HepG2 (cell line): ENCODE measurements around the gene CAPG. TPM values are rescaled to one million over a fixed set of nuclear protein-coding genes. Genes with fewer than 3 reads are reported as not detected.

Source experiments
- BCL3 ChIP-seq: sonication (generic); formaldehyde crosslinking; IDR thresholded peaks from 2 replicates; pipeline ENCODE4 v1.5.1; 2020; ENCODE audit warnings: mild to moderate bottlenecking, missing genetic modification reagents, moderate library complexity
- DMAP1 ChIP-seq: IDR thresholded peaks from 2 replicates; pipeline ENCODE4 v1.6.1; 2016
- DPF2 ChIP-seq: sonication (generic); formaldehyde crosslinking; IDR thresholded peaks from 2 replicates; pipeline ENCODE4 v1.4.0; 2020; ENCODE audit warnings: mild to moderate bottlenecking, low read depth, missing genetic modification reagents, borderline replicate concordance
- ELK4 ChIP-seq: sonication (generic); formaldehyde crosslinking; IDR thresholded peaks from 2 replicates; pipeline ENCODE4 v1.9.0; 2021; ENCODE audit warnings: missing genetic modification reagents, borderline replicate concordance
- FOXM1 ChIP-seq: sonication (generic); formaldehyde crosslinking; IDR thresholded peaks from 2 replicates; pipeline ENCODE4 v1.5.0; 2020; ENCODE audit warnings: missing genetic modification reagents
- HDAC1 ChIP-seq: sonication (generic); formaldehyde crosslinking; IDR thresholded peaks from 2 replicates; pipeline ENCODE4 v1.5.1; 2020; ENCODE audit warnings: mild to moderate bottlenecking, missing genetic modification reagents
- HHEX ChIP-seq: IDR thresholded peaks from 2 replicates; pipeline ENCODE4 v1.6.1; 2016; ENCODE audit warnings: control low read depth
- HOXA9 ChIP-seq: sonication (generic); formaldehyde crosslinking; IDR thresholded peaks from 2 replicates; pipeline ENCODE4 v1.8.1; 2022; ENCODE audit warnings: missing genetic modification reagents, mild to moderate bottlenecking, moderate library complexity, borderline replicate concordance
- IKZF4 ChIP-seq: sonication (generic); formaldehyde crosslinking; IDR thresholded peaks from 2 replicates; pipeline ENCODE4 v1.5.1; 2020; ENCODE audit warnings: borderline replicate concordance, mild to moderate bottlenecking, low read depth, missing genetic modification reagents; ENCODE audit errors: not compliant biosample characterization
- SNAPC2 ChIP-seq: sonication (generic); formaldehyde crosslinking; IDR thresholded peaks from 2 replicates; pipeline ENCODE4 v1.8.1; 2022; ENCODE audit warnings: mild to moderate bottlenecking, missing genetic modification reagents
- TBX3 ChIP-seq: fragments of 450-650 bp; IDR thresholded peaks from 2 replicates; pipeline ENCODE4 v1.6.1; 2017; ENCODE audit warnings: antibody characterized with exemption, mild to moderate bottlenecking, inconsistent platforms, borderline replicate concordance
- TGIF2 ChIP-seq: IDR thresholded peaks from 2 replicates; pipeline ENCODE4 v1.6.1; 2016; ENCODE audit warnings: control low read depth, missing compliant biosample characterization
- TSC22D2 ChIP-seq: sonication (generic); formaldehyde crosslinking; IDR thresholded peaks from 2 replicates; pipeline ENCODE4 v1.5.1; 2020; ENCODE audit warnings: missing genetic modification reagents, mild to moderate bottlenecking, borderline replicate concordance
- ZNF773 ChIP-seq: sonication (generic); formaldehyde crosslinking; IDR thresholded peaks from 2 replicates; pipeline ENCODE4 v1.4.0; 2020; ENCODE audit warnings: missing genetic modification reagents, borderline replicate concordance
- ZSCAN20 ChIP-seq: sonication (generic); formaldehyde crosslinking; IDR thresholded peaks from 2 replicates; pipeline ENCODE4 v1.4.0; 2020; ENCODE audit warnings: missing genetic modification reagents, mild to moderate bottlenecking, borderline replicate concordance
- polyA plus RNA-seq, 8 experiments: library from polyadenylated mRNA; depleted of rRNA in 3 of 8; stranded (reverse) in 7 of 8; unstranded in 1 of 8; fragments of >200 nt; fragmentation: Illumina TruSeq in 4 of 8; extraction: Trizol in 4 of 8; gene quantifications; 2 replicates each; pipeline versions ENCODE4 v1.2.1 to v1.2.3, GENCODE V29; 2011 to 2016; ENCODE audit warnings: low read depth in 4 of 8, missing spikeins in 1 of 8, mixed read lengths in 1 of 8; ENCODE audit not compliant: insufficient read depth in 1 of 8
- total RNA-seq, 5 experiments: library from RNA; depleted of rRNA; stranded (reverse); fragments of >200 nt; fragmentation: Illumina TruSeq; extraction: Trizol; gene quantifications; 2 replicates each; pipeline ENCODE4 v1.2.3, GENCODE V29; 2016; ENCODE audit warnings: low read depth in 1 of 5
- TF ChIP-seq, protein P1 (sequence below): IDR thresholded peaks from 2 replicates; pipeline ENCODE4 v1.6.1; 2016; ENCODE audit warnings: control low read depth
- TF ChIP-seq, protein P2 (sequence below): sonication (generic); formaldehyde crosslinking; IDR thresholded peaks from 2 replicates; pipeline ENCODE4 v1.5.0; 2020; ENCODE audit warnings: missing genetic modification reagents, mild to moderate bottlenecking, borderline replicate concordance
- TF ChIP-seq, protein P3 (sequence below): sonication (generic); formaldehyde crosslinking; IDR thresholded peaks from 2 replicates; pipeline ENCODE4 v1.4.0; 2020; ENCODE audit warnings: missing genetic modification reagents, borderline replicate concordance

Gene CAPG
- total and polyA plus RNA-seq, 2 of the 13 experiments (the other 11 are each of a cell fraction or from before 2014, with no cell fraction given): 12.7 to 18.2 TPM

DNA sequence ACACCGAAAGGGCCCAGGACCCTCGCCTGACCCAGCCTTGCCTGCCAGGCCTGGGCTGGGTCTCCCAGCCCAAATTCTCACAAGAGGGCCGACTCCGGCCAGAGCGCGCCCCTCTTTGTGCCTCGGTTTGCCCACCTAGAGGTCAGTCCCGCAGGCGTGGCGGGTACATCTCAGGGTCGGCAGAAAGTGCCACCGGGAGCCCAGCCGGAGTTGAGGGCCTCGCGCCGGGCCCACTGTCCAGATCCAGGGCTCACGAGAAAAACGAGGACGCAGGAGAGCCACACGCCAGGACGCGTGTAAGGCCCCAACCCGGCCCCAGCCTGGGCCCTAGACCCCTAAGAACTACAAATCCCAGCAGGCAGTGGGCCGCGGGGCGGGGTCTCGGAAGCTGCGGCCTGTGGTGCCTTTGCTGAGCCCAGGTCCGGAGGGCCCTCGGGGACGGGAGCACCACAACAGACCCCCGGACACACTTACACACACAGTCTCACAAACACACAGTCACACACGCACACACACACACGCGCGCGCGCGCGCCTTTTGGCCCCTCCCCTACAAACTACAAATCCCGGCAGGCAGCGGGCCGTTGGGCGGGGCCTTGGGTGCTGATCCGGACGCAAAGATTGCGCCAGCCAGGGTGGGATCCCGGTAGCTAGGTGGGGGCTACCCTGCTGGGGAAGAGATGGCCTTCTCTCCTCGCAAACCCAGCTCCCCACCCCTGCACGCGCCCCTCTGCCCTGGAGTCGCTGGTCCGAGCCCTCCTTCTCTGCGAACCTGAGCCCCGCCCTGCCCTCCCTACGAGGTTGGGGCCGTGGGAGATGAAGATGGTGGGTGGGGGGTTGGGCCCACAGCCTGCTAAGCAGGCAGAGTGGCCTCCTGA lies 8.2 kb upstream of the CAPG start, which contains the start of gene SH2D6 (continued):
- 0 out of 2 replicates have a peak, but pooled peaks have one; percentile 51 for TF ChIP-seq ZNF773
- TF ChIP-seq TBX3: no peak
- peak; percentile 49; the same call in 1 of the 2 replicates for TF ChIP-seq BCL3 (CRISPR knock-in tag)
- no peak for TF ChIP-seq IKZF4 (CRISPR knock-in tag)
- TF ChIP-seq, protein P1, sequence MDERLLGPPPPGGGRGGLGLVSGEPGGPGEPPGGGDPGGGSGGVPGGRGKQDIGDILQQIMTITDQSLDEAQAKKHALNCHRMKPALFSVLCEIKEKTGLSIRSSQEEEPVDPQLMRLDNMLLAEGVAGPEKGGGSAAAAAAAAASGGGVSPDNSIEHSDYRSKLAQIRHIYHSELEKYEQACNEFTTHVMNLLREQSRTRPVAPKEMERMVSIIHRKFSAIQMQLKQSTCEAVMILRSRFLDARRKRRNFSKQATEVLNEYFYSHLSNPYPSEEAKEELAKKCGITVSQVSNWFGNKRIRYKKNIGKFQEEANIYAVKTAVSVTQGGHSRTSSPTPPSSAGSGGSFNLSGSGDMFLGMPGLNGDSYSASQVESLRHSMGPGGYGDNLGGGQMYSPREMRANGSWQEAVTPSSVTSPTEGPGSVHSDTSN: no peak
- TF ChIP-seq DMAP1: peak; percentile 83
- TF ChIP-seq ZSCAN20 (CRISPR knock-in tag): 0 out of 2 replicates have a peak, but pooled peaks have one; percentile 67
- peak; percentile 84; the same call in 1 of the 2 replicates for TF ChIP-seq SNAPC2 (CRISPR knock-in tag)
- TF ChIP-seq, protein P2, sequence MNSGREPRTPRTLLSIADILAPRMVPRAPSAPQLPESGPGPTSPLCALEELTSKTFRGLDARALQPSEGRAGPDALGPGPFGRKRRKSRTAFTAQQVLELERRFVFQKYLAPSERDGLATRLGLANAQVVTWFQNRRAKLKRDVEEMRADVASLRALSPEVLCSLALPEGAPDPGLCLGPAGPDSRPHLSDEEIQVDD (CRISPR knock-in tag): peak; percentile 54; the same call in 1 of the 2 replicates
- TF ChIP-seq ELK4 (CRISPR knock-in tag): peak; percentile 45
- TF ChIP-seq, protein P3, sequence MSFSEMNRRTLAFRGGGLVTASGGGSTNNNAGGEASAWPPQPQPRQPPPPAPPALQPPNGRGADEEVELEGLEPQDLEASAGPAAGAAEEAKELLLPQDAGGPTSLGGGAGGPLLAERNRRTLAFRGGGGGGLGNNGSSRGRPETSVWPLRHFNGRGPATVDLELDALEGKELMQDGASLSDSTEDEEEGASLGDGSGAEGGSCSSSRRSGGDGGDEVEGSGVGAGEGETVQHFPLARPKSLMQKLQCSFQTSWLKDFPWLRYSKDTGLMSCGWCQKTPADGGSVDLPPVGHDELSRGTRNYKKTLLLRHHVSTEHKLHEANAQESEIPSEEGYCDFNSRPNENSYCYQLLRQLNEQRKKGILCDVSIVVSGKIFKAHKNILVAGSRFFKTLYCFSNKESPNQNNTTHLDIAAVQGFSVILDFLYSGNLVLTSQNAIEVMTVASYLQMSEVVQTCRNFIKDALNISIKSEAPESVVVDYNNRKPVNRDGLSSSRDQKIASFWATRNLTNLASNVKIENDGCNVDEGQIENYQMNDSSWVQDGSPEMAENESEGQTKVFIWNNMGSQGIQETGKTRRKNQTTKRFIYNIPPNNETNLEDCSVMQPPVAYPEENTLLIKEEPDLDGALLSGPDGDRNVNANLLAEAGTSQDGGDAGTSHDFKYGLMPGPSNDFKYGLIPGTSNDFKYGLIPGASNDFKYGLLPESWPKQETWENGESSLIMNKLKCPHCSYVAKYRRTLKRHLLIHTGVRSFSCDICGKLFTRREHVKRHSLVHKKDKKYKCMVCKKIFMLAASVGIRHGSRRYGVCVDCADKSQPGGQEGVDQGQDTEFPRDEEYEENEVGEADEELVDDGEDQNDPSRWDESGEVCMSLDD (CRISPR knock-in tag): peak; percentile 48; the same call in 1 of the 2 replicates
- no peak; the same call in 1 of the 2 replicates for TF ChIP-seq HDAC1 (CRISPR knock-in tag)
- no peak; the same call in 1 of the 2 replicates for TF ChIP-seq DPF2
- TF ChIP-seq FOXM1 (CRISPR knock-in tag): no peak
- TF ChIP-seq TSC22D2 (CRISPR knock-in tag): peak; percentile 85
- no peak for TF ChIP-seq TGIF2 (CRISPR knock-in tag)
- TF ChIP-seq HOXA9 (CRISPR knock-in tag): peak; percentile 12; the same call in 1 of the 2 replicates
- TF ChIP-seq HHEX (CRISPR knock-in tag): no peak
